CD4-positive, alpha-beta T cell treated with Interleukin-2 at 100 ng/mL for 4 hours (primary cell): ENCODE data around the gene KLRC4.
A peak's percentile ranks its signal among the peaks of the same experiment; 100 is the strongest.
"Not testable (repeated sequence)": the region's sequence is repeated elsewhere in the genome, so short reads cannot be mapped to it uniquely, and the experiment has no call there.

Experiments used
- DNase-seq: peaks from one replicate; pipeline ENCODE4 v3.0.0-alpha.2; 2020; ENCODE audit warnings: low spot score

The KLRC4 gene

DNA sequence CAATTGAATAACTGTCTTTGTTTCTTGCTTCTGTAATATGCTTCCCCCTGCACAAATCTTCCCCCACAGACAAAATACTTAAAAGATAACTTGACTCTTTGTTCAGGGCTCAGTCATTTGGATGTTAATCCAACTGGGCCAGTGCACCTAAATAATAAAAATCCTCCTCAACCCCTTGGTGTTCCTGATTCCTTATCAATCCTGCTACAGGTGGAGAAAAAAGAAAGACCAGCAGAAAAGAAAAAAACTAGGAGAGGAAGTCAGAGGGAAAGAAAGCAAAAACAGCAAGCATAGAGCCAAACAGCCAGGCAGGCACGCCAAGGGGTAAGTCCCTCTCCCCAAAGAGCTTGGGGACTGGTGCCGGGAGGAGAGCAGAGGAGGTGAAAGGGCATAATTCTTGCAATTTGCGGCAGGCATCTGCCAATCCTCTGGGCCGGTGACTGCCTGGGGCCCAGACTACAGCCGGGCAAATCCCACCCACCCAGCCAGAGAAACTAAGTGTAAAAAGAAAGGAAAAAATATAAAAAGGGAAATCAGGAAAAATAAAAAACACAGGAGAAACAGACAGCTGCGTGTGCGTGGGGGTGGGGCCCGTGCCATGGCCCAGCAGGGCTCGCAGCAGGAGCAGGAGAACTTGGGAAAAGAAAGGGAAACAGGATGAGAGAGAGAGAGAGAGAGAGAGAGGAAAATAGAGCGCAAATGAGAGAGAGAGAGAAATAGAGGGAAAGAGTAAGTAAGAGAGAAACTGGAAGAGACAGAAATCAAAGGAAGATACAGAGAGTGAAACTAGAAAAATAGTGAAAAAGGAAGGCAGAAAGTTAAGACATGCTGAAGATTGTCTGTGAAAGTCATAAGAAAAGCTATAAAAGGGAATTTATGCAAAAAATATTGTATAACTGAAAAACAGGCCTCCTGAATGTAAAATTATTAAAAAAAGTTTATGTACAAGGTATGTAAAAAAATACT, 41.1 kb downstream of the KLRC4 start:
- DNase-seq = no peak

DNA sequence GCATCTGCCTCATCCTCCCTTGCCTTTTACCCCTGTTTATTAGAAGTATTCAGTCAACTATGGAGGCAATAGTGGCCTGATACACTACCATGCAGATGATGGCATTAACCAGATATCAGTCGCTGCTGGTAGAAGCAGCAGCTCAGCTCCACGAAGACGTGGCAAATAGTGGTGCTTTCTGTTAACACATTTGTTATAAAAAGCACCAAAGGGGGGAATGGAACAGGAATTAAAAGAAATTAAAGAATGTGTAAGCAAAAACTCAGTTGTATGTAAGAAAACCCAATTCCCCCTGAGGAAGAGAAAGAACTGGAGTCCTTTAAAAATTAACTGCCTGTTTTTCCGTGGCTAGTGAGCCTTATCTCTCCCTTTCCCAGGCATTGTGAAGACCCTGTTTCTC, 41.8 kb downstream of the KLRC4 start:
- not testable (repeated sequence) for DNase-seq

DNA sequence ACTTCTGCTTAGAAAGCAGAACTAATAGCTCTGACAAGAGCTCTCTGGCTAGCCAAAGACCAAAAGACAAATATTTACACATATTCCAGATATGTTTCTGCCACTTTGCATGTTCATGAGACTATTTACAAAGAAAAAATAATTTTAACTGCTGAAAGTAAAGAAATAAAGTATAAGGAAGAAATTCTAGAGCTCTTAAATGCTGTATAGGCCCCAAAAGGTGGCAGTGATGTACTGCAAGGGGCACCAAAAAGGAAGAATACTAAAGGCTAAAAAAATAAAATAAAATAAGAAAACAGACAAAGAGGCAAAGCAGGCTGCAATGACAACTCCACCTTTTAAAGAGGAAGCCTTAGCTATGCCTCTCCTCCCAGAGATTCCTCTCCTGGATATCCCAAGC, 42.7 kb downstream of the KLRC4 start:
- DNase-seq = no peak

DNA sequence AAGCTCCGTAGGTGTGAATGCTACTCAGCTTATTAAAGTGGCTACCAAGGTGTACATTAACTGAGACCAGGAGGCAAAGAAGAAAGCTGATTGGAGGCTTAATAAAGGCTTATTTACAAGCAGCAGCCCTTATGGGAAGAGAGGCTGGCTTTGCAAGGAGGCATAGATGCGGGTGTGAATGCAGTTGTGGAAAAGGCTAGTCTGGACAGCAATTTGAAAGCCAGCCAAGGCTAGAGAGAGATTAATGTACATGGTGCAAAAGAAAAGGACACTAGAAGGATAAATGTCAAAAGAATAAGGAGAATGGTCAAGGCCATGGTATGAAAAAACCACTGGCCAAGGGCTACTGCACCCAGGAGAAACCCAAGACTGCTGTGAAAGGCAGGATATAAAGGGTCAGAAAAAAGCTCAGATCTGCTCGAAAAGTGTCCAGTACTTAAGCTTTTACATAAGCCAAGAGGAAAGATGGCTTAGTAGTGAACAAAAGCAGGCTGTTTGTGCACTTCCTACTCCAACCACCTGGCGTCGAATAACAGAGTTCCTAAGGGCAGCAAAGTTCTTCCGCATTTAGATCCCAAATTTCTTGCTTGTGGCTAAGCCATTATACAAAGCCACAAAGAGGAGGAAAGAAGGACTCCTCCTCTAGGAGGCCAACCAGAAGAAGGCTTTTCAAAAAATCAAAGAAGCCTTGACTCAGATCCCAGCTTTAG, 43.7 kb downstream of the KLRC4 start:
- DNase-seq = no peak

DNA sequence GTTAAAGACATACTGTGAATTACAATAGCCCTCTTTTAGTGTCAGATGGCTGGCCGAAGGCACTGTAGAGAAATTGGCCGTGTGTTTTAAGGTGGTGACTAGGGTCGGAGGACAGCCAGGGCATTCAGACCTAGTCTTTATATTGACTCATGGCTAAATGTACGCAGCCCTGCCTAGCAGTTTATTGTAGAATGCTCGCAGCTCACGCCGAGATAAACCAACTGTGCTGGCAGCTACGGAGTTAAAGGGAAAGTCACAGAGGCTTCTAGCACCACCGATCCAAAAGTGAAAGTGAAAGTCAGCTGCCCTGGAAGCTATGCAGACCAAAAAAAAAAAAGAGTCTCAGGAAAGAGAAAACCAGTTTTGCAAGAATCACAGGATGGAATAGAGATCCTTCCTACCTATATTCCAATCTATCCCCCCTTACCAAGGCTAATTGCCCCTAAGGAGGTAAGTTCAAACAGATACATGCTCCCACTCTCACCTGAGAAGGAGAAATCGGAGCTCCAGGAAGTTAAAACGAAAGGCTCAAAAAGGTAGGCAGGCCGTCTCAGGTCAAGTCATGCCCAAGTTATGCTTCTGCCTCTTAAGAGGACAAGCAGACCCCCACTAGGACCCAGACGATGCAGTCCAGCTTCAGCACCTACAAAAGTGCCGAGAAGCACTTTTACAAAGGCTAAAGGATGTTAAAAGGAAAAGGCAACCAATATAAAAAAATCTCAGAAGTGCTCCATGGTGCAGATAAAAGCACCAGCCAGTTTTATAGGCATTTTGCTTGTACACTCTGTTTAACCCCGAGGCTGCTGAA, 44.5 kb downstream of the KLRC4 start:
- DNase-seq = peak; percentile 76

DNA sequence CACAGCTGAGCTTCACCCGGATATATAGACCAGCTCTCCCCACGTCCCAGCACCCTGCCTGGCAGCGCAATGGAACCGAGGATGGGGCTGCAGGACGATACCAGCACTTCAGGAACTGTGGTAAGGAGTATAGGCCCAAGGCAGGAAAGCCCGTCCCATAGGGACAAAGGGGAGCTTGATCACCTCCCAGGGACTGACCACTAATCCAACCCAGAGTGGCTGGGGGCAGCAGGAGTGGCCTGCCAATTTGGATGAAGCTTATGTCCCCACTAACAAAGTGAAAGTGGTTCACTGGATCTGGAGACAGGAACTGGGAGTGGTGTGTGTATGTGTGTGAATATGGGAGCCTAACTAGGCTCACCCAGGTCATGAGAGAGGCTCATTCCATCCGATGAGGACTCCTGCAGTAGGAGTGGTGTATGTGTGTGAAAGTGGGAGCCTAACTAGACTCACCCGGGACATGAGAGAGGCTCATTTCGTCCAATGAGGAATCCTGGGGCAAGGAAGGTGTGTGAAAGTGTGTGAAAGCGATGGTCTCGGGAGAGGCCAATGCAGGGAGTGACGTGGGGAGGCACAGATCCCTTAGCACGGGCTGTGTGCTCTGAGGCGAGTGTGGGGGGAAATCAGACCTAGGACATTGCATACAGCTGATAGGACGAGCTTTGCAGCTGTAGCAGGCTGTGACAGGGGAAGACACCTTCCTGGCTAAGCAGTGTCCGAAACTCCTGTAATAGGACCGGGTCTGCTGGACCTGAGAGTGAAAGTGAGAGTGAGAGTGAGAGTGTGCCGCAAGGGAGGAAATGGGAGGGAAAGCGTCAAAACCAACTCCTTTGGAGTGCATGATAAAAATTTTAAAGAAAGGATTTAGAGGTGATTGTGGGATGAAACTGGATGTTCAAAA, 45.4 kb downstream of the KLRC4 start:
- DNase-seq = no peak

DNA sequence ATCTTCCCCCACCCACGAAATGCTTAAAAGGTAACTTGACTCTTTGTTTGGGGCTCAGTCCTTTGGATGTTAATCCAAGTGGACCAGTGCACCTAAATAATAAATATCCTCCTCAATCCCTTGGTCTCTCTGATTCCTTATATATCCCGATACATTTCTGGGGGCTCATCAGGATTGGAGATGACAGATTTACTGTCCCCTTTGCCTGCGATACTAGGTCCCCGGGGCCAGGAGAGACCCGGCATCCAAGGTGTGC, 46.0 kb downstream of the KLRC4 start:
- no peak for DNase-seq

DNA sequence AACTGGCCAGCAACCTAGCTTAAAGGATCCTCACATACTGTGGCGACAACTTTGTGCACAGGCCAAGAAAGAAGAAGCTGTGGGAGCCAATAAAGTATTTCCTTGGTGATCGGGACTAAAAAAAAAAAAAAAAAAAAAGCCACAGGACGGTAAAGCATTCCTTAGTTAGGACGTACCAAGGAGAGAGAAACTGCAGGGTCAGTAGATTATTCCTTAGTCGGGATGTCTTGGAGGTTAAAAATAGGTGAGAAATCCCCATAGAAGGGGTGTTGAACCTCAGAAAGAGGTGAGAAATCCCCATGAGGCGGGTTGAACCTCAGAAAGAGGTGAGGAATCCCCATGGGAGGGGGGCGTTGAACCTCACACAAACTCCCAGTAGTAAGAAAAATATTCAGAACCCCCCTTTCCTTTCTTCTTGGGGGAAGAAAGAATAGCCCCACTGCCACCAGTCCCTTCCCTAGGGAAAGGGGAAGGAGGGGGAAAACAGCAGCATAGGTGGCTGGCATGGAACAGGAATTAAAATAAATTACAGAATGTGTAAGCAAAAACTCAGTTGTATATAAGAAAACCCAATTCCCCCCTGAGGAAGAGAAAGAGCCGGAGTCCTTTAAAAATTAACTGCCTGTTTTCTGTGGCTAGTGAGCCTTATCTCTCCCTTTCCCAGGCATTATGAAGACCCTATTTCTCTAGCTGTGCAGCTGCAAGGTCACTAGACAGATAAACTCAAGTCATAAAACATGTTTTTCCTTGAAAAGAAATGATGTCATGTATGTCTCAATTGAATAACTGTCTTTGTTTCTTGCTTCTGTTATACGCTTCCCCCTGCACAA, 46.5 kb downstream of the KLRC4 start:
- DNase-seq = no peak

DNA sequence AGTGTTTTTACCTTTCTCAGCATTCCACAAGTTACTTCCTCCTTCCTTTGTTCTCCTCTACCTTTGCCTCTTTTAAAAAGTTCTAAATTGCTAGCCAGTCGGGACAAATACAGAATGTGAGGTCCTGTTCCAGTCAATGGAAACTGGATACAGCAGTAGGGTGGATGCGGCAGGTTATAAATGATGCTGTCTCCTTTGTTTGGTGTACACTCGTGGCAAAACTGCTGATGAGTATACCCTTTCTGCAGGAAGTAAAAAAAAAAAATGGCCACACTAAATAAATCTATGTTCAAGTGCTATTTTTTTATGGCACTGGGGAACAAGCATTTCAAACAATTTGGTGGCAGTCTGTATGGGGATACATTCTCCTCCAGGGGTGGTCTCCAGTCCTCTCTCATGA, 47.2 kb downstream of the KLRC4 start:
- DNase-seq = no peak

DNA sequence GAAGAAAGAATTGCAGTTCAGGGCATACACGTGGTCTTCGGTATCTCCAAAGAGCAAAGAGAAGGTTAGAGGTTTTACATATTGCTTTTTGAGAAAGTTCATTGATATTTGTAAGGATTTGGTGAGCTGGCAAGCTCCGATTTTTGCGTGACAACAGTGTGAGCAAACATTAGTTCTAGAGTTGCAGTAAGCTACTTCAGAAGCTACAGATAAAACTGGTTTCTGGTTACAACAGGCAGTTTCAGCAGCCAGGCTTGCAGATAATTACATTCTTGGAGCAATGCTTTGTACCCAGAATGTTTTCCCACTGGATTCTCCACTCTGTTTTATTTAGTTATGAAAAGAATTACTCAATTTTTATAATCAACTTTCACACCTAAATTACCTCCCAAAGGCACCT, 47.9 kb downstream of the KLRC4 start:
- DNase-seq = no peak

DNA sequence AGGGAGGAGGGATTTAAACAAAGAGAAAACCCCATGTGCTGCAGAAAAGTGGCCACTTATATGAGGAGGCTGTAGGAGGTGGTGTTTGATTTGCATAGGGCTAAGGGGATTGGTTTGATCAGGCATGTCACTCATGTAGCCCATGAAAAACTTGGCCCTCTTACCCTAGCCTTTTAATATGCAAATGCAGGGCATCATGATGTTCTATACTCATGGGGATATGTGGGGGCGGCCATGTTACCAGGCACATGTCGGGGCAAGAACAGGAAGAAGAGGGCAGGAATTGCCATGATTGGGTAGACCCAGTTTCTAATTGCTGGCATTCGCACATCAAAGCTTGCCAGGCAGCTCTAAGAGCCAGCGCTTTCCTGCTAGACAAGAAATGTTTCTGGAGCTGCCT, 48.5 kb downstream of the KLRC4 start:
- no peak for DNase-seq

DNA sequence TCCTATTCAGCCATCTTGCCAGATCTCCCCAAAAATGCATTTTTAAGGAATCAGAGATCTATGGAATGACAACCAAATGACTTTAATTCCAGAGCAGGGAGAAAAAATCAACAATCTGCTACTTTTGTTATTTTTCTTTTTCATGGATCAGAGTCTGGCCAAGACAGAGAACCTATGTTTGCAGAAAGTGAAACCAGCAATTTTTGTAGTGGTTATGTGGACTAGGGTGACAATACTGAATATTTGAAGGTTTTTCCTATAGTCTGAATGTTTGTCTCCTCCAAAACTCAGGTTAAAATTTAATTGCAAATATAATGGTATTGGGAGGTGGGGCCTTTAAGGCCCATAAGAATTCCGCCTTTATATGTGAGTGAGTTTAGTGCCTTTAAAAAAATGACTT, 50.6 kb downstream of the KLRC4 start:
- DNase-seq = no peak

DNA sequence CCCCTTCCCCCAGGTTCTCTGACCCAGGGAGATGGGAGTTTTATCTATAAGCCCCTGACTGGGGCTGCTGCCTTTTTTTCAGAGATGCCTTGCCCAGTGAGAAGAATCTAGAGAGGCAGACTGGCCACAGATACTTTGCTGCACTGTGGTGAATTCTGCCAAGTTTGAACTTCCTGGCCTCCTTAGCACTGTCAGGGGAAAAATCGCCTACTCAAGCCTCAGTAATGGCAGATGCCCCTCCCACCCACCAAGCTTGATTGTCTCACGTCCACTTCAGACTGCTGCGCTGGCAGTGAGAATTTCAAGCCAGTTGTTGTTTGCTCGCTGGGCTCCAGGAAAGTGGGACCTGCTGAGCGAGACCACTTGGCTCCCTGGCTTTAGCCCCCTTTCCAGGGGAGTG, 51.4 kb downstream of the KLRC4 start:
- DNase-seq = no peak
